Esophagus (tissue), 2 donors: ENCODE measurements around the gene LACRT. TPM values are rescaled to one million over a fixed set of nuclear protein-coding genes. Genes with fewer than 3 reads are reported as not detected.
"Not testable (repeated sequence)": the region's sequence is repeated elsewhere in the genome, so short reads cannot be mapped to it uniquely, and the experiment has no call there.

Experiments
- H3K27ac ChIP-seq, 2 donors: one replicate each; pipeline ENCODE4 v1.5.1; 2013; ENCODE audit warnings: low read depth in 2 of 2, mild to moderate bottlenecking in 2 of 2, inconsistent platforms in 1 of 2, low read length in 1 of 2, moderate library complexity in 1 of 2
- H3K27me3 ChIP-seq, 2 donors: one replicate each; pipeline ENCODE4 v1.6.1; 2013; ENCODE audit warnings: low read length in 2 of 2, control low read depth in 1 of 2, mild to moderate bottlenecking in 1 of 2; ENCODE audit not compliant: insufficient read depth in 2 of 2, control insufficient read depth in 1 of 2
- H3K36me3 ChIP-seq, 2 donors: one replicate each; pipeline ENCODE4 v1.6.1; 2013; ENCODE audit warnings: low read length in 1 of 2; ENCODE audit not compliant: control insufficient read depth in 2 of 2, insufficient read depth in 2 of 2
- H3K4me1 ChIP-seq, 2 donors: one replicate each; pipeline ENCODE4 v1.6.1; 2013; ENCODE audit warnings: low read length in 1 of 2; ENCODE audit not compliant: control insufficient read depth in 2 of 2, insufficient read depth in 2 of 2
- H3K4me3 ChIP-seq, 2 donors: one replicate each; pipeline ENCODE4 v1.5.1; 2013; ENCODE audit warnings: low read length in 2 of 2, mild to moderate bottlenecking in 2 of 2, low read depth in 1 of 2, moderate library complexity in 1 of 2
- H3K9me3 ChIP-seq, 2 donors: one replicate each; pipeline ENCODE4 v1.6.1; 2013; ENCODE audit warnings: mild to moderate bottlenecking in 2 of 2, low read depth in 1 of 2, low read length in 1 of 2, moderate library complexity in 1 of 2; ENCODE audit not compliant: control insufficient read depth in 2 of 2, insufficient read depth in 1 of 2
- WGBS, 2 donors: extraction: QIAGEN DNeasy Blood & Tissue Kit; methylation state at CpG; one replicate each; pipeline ENCODE4 v1.1.7; 2013; 5-methylcytosine and 5-hydroxymethylcytosine counted together
- polyA plus RNA-seq, 2 donors: library from polyadenylated mRNA; stranded (reverse); fragments of 200-250 nt; gene quantifications; one replicate each; pipeline ENCODE4 v1.2.3, GENCODE V29; 2013
- donor health status: healthy with polysubstance abuse.
- donor health status: Bipolar disorder and iron deficiency.

LACRT gene
- polyA plus RNA-seq: not detected

GRCh38 chr12:54634795-54635194, at the start of gene LACRT:
LACRT (minus strand) TSS chr12:54634895; CDS start chr12:54634841, 54 bp downstream.
- Histone ChIP-seq H3K27ac (no peak within 1 kb of the TSS), H3K36me3 (no peaks in the 10 kb centered on the region), H3K9me3 (no peaks in the 10 kb centered on the region), H3K4me3 (no peak within 1 kb of the TSS), H3K4me1 (no peaks in the 10 kb centered on the region), H3K27me3 (no peaks in the 10 kb centered on the region)
- WGBS, 2 donors: 69% methylated on average over 2 of the region's 2 CpGs

DNA sequence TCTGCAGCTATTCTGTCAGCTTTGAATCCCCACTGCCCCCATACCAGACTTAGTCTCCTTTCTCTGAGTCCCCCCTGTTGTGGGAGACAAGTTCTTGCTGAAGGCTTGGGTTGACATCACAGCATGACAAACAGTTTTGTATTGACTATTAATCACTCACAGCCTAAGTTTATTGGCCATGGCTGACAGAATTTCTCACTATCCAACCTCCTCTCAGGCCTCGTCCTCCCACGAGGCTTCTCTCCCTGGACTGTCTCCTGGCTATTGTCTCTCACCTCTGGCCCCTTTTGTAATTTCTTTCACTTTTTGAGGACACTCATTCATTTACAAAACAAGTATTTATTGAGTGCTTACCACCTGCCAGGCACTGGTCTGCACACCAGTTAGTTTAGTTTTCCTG, 48.7 kb upstream of the LACRT start:
- Histone ChIP-seq H3K27ac (no peak overlapping the region), H3K27me3 (no peaks in the 10 kb centered on the region), H3K9me3 (peaks cover 2 to 3% of the 10 kb centered on the region in 2 donors), H3K4me1 (no peaks in the 10 kb centered on the region), H3K36me3 (no peaks in the 10 kb centered on the region), H3K4me3 (no peak overlapping the region)
- WGBS, 2 donors: 38 to 43% methylated on average over 2 of the region's 2 CpGs

- peaks cover 0 to 2% of the 10 kb centered on the region in 2 donors for H3K9me3 ChIP-seq
- H3K27ac ChIP-seq: no peak overlapping the region
- H3K4me1 ChIP-seq: no peaks in the 10 kb centered on the region
- H3K4me3 ChIP-seq: no peak overlapping the region
- no peaks in the 10 kb centered on the region for H3K27me3 ChIP-seq
- 47 to 50% methylated on average over 1 of the region's 1 CpG for WGBS, 2 donors
- no peaks in the 10 kb centered on the region for H3K36me3 ChIP-seq
Measured at GRCh38 chr12:54682674-54683073, 48.0 kb upstream of the LACRT start.

DNA sequence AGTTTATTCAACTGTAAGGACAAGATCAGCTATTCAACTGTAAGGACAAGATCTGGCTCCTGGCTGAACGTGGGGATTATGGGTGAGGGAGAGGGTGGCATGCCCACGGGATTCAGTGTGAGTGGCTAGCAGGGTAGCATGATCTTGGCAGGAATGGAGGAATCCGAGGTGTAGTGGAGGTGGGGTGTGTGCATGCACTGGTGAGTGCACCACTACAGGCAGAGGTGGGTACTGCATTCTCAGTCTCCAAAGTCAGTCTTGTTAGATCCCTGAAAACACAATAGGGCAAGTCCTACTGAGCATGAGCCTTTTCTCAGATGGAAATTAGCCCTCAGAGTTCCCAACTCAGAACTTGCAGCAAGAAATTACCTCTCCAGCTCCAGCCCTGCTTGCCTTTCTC, 45.7 kb upstream of the LACRT start:
- Histone ChIP-seq H3K4me1 (no peaks in the 10 kb centered on the region), H3K4me3 (no peak overlapping the region), H3K36me3 (no peaks in the 10 kb centered on the region), H3K9me3 (no peaks in the 10 kb centered on the region), H3K27ac (no peak overlapping the region), H3K27me3 (no peaks in the 10 kb centered on the region)
- 38 to 45% methylated on average over 3 of the region's 3 CpGs for WGBS, 2 donors

- no peaks in the 10 kb centered on the region for H3K36me3 ChIP-seq
- WGBS, 2 donors: 77 to 78% methylated on average over 5 of the region's 5 CpGs
- H3K4me1 ChIP-seq: no peaks in the 10 kb centered on the region
- H3K9me3 ChIP-seq: no peaks in the 10 kb centered on the region
- H3K27ac ChIP-seq: no peak overlapping the region
- H3K4me3 ChIP-seq: no peak overlapping the region
- no peaks in the 10 kb centered on the region for H3K27me3 ChIP-seq
Measured at GRCh38 chr12:54678131-54678530, 43.4 kb upstream of the LACRT start.

DNA sequence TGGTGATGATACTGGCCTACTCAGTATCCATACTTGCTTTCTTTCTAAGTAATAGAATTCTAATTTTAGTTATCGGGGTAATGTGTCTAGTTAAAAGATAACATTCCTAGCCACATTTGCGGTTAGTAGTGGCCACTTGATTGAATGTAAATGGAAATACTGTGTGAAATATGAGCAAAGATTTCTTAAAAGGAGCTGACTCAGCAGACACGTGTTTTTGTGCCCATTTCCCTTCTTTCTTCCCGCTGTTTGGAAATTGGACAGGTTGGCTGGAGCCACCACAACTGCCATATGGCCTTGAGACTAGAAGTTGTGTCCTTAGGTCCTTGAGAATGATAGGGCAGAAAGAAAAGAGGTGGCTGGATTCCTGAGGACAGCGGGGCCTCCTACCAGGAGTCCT, 33.2 kb upstream of the LACRT start:
- WGBS, 2 donors: 84 to 89% methylated on average over 5 of the region's 5 CpGs
- no peak overlapping the region for H3K4me3 ChIP-seq
- H3K27ac ChIP-seq: no peak overlapping the region
- no peaks in the 10 kb centered on the region for H3K4me1 ChIP-seq
- no peaks in the 10 kb centered on the region for H3K27me3 ChIP-seq
- no peaks in the 10 kb centered on the region for H3K9me3 ChIP-seq
- H3K36me3 ChIP-seq: no peaks in the 10 kb centered on the region

DNA sequence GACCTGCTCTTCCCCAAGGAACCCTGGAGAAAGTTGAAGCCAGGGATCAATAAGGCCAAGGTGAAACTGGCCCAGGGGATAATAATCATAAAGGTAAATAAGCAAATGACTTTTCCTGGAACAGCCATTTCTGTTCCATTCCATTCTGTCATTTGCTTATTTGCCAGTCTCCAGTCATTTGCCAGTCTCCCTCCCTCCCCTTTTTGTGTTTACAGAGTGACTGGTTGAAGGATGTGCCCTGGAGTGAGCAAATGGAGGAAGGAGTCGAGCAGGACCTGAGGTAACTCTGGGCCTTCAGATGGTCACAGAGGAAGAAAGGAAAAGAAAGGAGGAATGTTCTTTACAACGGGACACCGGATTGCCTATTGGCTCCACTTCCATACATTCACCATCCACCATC, 31.3 kb upstream of the LACRT start:
- Histone ChIP-seq H3K36me3 (no peaks in the 10 kb centered on the region), H3K27me3 (no peaks in the 10 kb centered on the region), H3K9me3 (no peaks in the 10 kb centered on the region), H3K4me1 (no peaks in the 10 kb centered on the region), H3K4me3 (no peak overlapping the region), H3K27ac (no peak overlapping the region)
- WGBS, 2 donors: 68 to 71% methylated on average over 3 of the region's 3 CpGs

DNA sequence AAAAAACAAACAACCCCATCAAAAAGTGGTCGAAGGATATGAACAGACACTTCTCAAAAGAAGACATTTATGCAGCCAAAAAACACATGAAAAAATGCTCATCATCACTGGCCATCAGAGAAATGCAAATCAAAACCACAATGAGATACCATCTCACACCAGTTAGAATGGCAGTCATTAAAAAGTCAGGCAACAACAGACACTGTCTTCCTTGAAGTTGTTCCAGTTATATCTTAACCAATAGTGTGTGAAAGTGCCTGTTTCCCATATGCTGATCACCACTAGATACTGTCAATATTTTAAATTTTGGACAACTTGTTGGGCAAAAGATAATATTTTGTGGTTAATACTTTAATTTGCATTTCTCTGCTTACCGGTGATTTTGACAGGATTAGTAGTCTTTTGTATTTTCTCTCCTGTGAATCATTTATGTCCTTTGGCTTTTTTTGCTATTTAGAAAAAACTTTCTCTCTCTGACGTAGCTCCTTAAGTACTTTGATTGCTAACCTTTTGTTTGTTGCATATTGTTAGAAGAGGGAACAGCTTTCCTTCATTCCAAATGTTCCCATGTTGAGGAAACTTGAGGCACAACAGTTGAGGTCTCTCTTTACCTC, 30.4 kb upstream of the LACRT start:
- 49 to 65% methylated on average over 3 of the region's 3 CpGs for WGBS, 2 donors
- not testable (repeated sequence) for H3K36me3 ChIP-seq, H3K27me3 ChIP-seq, H3K4me3 ChIP-seq, H3K9me3 ChIP-seq, H3K27ac ChIP-seq, H3K4me1 ChIP-seq

DNA sequence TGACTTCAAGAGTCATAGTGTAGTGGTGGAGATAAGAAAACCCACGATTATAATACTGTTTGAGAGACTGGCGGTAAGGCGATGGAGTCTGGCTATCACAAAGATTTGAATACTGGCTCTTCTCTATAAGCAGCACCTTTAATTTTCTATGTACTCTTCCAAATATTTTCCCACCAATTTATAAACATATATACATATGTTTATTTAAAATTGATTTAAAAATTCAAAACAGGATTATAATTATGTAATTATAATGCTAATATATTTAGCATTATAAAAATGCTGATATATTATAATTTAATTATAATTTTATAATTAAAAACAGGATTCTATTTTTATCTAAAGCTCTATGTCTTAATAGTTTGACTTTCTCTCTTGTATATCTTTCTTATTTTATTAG, 28.9 kb upstream of the LACRT start:
- Histone ChIP-seq H3K4me1 (no peaks in the 10 kb centered on the region), H3K4me3 (no peak overlapping the region), H3K27ac (no peak overlapping the region), H3K9me3 (peaks cover 0 to 4% of the 10 kb centered on the region in 2 donors), H3K36me3 (no peaks in the 10 kb centered on the region), H3K27me3 (no peaks in the 10 kb centered on the region)
- WGBS, 2 donors: 78 to 79% methylated on average over 3 of the region's 3 CpGs

GRCh38 chr12:54662026-54662425, 27.3 kb upstream of the LACRT start:
- H3K9me3 ChIP-seq: peaks cover 0 to 6% of the 10 kb centered on the region in 2 donors
- WGBS, 2 donors: 52 to 53% methylated on average over 3 of the region's 3 CpGs
- no peaks in the 10 kb centered on the region for H3K27me3 ChIP-seq
- no peak overlapping the region for H3K27ac ChIP-seq
- no peaks in the 10 kb centered on the region for H3K4me1 ChIP-seq
- no peak overlapping the region for H3K4me3 ChIP-seq
- H3K36me3 ChIP-seq: no peaks in the 10 kb centered on the region
